AG09319 (cell line): Measurements from ENCODE around the gene ACP7.

Experiments
- DNase-seq: peaks from one replicate; pipeline ENCODE4 v3.0.0-alpha.2; 2010; ENCODE audit warnings: low read depth; ENCODE audit errors: extremely low read depth
- CTCF ChIP-seq: IDR thresholded peaks from 2 replicates; pipeline ENCODE4 v1.5.1; 2011; ENCODE audit warnings: low read depth, mild to moderate bottlenecking, inconsistent platforms, low read length, moderate library complexity

Gene ACP7

GRCh38 chr19:39047073-39047472, 37.1 kb upstream of the ACP7 start:
- no peak for DNase-seq
- TF ChIP-seq CTCF: no peak

GRCh38 chr19:39052243-39052746, 31.9 kb upstream of the ACP7 start:
- TF ChIP-seq CTCF: peak; percentile 88
- no peak for DNase-seq

GRCh38 chr19:39052846-39053245, 31.3 kb upstream of the ACP7 start:
- TF ChIP-seq CTCF: no peak
- no peak for DNase-seq

- no peak for TF ChIP-seq CTCF
- no peak for DNase-seq
These were observed 30.7 kb upstream of the ACP7 start for GRCh38 chr19:39053276-39054090.

- no peak for TF ChIP-seq CTCF
- no peak for DNase-seq
These were observed 30.1 kb upstream of the ACP7 start for GRCh38 chr19:39054091-39054470.

- no peak for DNase-seq
- TF ChIP-seq CTCF: no peak
These were observed 26.6 kb upstream of the ACP7 start for GRCh38 chr19:39057615-39058014.

GRCh38 chr19:39059302-39059701, 24.9 kb upstream of the ACP7 start:
- DNase-seq: no peak
- no peak for TF ChIP-seq CTCF
